Frontal cortex (tissue), 4 donors: ENCODE data around the gene BSG. TPM values are rescaled to one million over a fixed set of nuclear protein-coding genes. Genes with fewer than 3 reads are reported as not detected.
A peak's percentile ranks its signal among the peaks of the same experiment; 100 is the strongest.
"Not testable (repeated sequence)": the region's sequence is repeated elsewhere in the genome, so short reads cannot be mapped to it uniquely, and the experiment has no call there.

Source experiments
- DNase-seq, 2 donors: peaks; one replicate each; pipeline ENCODE4 v3.0.0; 2012; ENCODE audit warnings: low spot score in 2 of 2
- FAIRE-seq: peaks from 2 replicates; lab custom pipeline; 2012; peaks lifted over from hg19 to GRCh38; lab: Jason Lieb, UNC
- total RNA-seq: library from RNA; depleted of rRNA; stranded (reverse); fragments of >200 nt; gene quantifications from one replicate; pipeline ENCODE4 v1.2.3, GENCODE V29; 2014
- donor health status: control.
- donor health status: control.
- donor health status: control.

Gene BSG
- total RNA-seq, 1 donor from 2014 or later, result 114 TPM

DNA sequence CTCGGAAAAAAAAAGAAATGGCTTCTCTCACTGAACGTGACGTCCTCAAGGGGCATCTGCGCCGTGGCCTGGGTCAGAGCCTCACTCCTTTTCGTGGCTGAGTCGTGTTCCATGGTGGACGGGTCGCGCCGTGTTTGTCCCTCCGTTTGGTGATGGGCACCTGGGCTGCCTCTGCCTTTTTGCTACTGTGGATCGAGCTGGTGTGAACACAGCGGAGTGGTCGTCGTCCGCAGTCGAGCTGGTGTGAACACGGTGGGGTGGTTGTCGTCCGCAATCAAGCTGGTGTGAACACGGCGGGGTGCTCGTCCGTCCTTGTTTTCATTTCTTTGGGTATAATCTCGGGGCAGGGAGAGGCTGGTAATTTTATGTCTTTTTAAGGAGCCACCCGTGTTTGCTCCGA lies 28.9 kb downstream of the BSG start:
- FAIRE-seq (no peak), DNase-seq (no peak)

- no peak for DNase-seq
- no peak for FAIRE-seq
Observed at GRCh38 chr19:601790-602189, 29.4 kb downstream of the BSG start.

DNA sequence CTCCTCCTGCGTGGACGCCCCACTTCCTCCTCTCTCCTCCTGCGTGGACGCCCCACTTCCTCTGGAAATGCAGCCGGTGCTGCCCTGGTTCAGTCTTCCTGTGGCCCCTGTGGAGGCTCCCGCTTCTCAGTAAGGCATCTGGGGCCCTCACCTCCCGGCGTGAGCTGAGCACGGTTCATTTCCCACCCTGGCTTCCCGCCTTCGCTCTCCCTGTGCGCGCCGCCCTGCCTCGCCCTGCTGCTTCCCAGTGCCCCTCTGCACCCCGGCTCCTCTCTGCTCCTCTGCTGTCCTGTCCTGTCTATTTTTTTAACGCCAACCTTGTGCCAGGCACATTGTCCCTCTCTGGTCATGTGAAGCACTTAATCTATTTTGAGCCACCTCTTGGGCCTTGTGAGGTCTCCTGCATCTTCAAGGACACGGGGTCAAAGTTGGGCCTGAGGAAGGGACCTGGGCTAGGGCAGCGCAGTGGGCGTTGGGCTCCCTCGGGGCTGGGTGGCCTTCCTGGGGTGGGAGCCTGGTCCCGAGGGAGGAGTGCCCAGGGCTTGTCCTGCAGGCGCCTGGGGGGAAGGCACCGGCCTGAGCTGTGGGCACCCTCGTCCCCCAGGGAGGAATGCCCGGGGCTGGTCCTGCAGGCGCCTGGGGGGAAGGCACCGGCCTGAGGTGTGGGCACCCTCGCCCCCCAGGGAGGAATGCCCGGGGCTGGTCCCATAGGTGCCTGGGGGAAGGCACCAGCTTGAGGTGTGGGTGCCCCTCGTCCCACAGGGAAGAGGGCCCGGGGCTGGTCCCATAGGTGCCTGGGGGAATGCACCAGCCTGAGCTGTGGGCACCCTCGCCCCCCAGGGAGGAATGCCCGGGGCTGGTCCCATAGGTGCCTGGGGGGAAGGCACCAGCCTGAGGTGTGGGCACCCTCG lies 30.2 kb downstream of the BSG start:
- no peak for FAIRE-seq
- no peak for DNase-seq

- FAIRE-seq, DNase-seq: not testable (repeated sequence)
Observed at GRCh38 chr19:603302-603639, 30.9 kb downstream of the BSG start.

GRCh38 chr19:603779-604178 lies 31.4 kb downstream of the BSG start:
- FAIRE-seq, DNase-seq: not testable (repeated sequence)

GRCh38 chr19:604355-604754 lies 32.0 kb downstream of the BSG start:
- FAIRE-seq, result no peak
- no peak for DNase-seq

GRCh38 chr19:605061-605971 lies 32.9 kb downstream of the BSG start:
- DNase-seq, FAIRE-seq: not testable (repeated sequence)

DNA sequence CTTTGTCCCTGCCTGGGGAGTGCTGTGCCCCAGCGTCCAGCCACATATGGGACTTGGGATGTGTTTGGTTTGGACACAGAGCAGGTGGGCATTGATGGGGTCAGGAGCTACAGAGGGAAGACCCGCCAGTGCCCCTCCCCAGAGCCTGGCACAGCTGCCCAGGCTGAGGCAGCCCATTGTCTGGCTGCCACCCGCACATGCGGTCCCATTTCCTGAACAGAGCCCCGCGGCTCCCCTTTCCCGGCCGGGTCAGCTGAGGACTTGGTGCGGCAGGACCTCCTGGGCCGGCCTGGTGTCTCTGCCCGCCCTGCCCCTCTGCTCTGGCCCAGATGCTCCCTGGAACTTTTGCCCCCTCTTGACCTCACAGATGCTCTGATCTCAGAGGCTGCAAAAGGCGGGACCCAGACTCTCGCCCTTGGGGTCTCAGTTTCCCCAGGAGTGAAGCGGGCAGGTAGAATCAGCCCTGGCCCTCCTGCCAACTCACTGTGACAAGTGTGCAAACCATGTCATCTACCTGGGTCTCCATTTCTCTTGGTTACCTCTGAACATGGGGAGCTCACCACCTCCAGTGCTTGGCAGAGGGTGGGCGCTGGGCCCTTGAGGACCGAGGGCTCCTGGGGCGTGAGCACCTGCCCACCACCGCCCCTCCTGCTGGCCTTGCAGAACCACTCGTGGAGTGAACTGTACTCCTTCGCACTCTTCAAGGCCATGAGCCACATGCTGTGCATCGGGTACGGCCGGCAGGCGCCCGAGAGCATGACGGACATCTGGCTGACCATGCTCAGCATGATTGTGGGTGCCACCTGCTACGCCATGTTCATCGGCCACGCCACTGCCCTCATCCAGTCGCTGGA lies 35.1 kb downstream of the BSG start:
- FAIRE-seq, result no peak

GRCh38 chr19:608155-609003 lies 36.0 kb downstream of the BSG start:
- FAIRE-seq, result no peak
- no peak for DNase-seq

More for the DNA sequence above, 35.1 kb downstream of the BSG start:
- no peak for DNase-seq

GRCh38 chr19:609004-609346 lies 36.6 kb downstream of the BSG start:
- FAIRE-seq (no peak), DNase-seq (peak; percentile 79 to 87)

GRCh38 chr19:610071-610800 lies 37.8 kb downstream of the BSG start:
- FAIRE-seq, result no peak

DNA sequence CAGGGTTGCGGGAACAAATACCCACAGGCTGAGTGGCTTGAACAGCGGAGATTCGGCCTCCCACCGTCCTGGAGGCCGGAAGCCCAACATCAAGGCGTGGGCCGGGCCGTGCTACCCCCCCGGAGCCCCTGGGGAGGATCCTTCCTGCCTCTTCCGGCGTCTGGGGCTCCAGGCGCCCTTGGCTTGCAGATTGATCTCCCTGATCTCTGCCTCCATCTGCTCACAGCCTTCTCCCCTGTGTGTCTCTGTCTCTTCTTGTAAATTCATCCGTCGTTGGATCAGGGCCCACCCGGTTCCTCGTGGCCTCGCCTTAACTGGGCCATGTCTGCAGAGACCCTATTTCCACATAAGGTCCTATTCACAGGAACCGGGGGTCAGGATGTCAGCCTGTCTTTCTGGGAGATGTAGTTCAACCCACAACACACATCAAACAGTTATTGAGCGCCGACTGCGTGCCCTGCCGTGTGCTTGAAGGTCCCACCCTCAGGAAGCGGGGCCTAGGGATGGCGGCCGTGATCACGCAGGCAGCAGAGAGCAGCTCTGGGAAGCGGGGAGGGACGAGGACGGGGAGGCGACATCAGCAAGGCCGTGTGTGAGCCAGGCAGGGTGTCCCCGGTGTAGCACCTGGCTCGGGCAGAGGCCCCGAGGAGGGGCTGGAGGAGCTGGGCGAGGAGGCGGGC lies 38.5 kb downstream of the BSG start:
- FAIRE-seq, result no peak
- no peak for DNase-seq

More at GRCh38 chr19:610071-610800, 37.8 kb downstream of the BSG start:
- no peak for DNase-seq

DNA sequence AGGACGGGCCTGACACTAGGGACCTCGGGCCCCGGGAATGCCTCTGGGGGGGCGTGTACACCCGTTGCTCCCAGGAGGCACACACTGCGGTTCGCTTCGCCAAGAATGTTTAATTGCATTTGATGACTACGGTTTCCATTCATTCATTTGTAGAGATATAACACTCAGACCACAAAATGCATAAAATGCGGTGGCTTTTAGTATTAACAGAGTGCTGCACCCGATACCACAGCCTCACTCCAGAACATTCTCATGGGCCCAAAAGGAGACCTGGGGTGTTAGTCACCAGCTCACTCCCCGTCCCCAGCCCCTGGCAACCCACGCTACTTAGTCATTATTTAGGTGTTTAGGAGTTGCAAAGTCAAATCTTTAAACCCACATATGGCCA lies 39.1 kb downstream of the BSG start:
- DNase-seq, result no peak
- FAIRE-seq, result no peak

DNA sequence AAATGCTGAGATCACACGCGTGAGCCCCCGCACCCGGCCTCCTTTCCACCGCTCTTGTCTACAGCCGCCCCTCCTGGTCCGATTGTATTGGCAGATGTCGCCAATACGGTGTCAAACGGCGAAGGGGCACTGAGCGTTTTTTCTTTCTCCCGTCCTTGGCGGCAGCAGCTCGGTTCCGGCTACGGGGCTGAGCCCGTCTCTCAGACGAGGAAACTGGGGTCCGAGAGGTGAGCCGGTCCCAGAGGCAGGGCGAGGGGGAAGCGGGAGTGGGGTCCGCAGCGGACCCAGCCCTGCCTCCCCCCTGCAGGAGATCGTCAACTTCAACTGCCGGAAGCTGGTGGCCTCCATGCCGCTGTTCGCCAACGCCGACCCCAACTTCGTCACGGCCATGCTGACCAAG lies 40.5 kb downstream of the BSG start:
- no peak for DNase-seq
- FAIRE-seq, result no peak

- DNase-seq (no peak), FAIRE-seq (no peak)
Observed at GRCh38 chr19:613732-614567, 41.6 kb downstream of the BSG start.

GRCh38 chr19:615619-616018 lies 43.2 kb downstream of the BSG start:
- FAIRE-seq, result no peak
- no peak for DNase-seq

GRCh38 chr19:616062-616700 lies 43.8 kb downstream of the BSG start:
- FAIRE-seq, result no peak
- no peak for DNase-seq
